Astrocyte of the spinal cord (primary cell): ENCODE data around the gene LDLRAD4.

Experiments used
- DNase-seq: peaks from one replicate; pipeline ENCODE4 v3.0.0; 2011; ENCODE audit warnings: low read depth, low spot score
- H3K4me3 ChIP-seq: 2 replicates; pipeline ENCODE4 v1.5.1; 2011; ENCODE audit warnings: low read depth, mild to moderate bottlenecking, low read length, moderate library complexity
- in situ Hi-C: cut with HindIII; loops from 2 replicates; pipeline ENCODE4 v1.10.0; 2017; ENCODE audit warnings: low sequenced_read_pairs
- TF ChIP-seq, protein P1 (sequence below): IDR thresholded peaks from 2 replicates; pipeline ENCODE4 v1.5.1; 2012; ENCODE audit warnings: low read depth, mild to moderate bottlenecking, low read length, inconsistent platforms

The LDLRAD4 gene

DNA sequence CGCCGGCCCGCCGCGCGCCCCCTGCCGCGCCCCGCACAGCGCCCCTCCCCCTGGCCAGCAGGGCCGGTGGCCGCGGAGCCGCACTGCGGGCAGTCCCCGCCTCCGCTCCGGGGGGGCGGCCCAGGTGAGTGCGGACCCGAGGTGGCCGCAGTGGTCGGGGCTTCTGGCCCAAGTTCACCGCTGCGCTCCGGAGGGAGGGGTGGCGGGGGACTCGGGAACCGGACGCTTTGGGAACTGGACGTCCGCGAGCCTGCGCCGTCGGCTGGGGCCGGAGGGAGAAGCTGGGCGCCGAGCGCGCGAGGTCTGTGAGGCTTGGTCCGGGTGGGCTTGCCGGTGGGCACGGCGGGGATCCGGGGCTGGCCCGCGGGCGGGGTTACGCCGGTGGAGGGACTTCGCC lies 591 bp upstream of the LDLRAD4 start:
- DNase-seq: no peak
- H3K4me3 ChIP-seq: peak overlapping the region; percentile 23
- TF ChIP-seq, protein P1, sequence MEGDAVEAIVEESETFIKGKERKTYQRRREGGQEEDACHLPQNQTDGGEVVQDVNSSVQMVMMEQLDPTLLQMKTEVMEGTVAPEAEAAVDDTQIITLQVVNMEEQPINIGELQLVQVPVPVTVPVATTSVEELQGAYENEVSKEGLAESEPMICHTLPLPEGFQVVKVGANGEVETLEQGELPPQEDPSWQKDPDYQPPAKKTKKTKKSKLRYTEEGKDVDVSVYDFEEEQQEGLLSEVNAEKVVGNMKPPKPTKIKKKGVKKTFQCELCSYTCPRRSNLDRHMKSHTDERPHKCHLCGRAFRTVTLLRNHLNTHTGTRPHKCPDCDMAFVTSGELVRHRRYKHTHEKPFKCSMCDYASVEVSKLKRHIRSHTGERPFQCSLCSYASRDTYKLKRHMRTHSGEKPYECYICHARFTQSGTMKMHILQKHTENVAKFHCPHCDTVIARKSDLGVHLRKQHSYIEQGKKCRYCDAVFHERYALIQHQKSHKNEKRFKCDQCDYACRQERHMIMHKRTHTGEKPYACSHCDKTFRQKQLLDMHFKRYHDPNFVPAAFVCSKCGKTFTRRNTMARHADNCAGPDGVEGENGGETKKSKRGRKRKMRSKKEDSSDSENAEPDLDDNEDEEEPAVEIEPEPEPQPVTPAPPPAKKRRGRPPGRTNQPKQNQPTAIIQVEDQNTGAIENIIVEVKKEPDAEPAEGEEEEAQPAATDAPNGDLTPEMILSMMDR: no peak
- in situ Hi-C loops: no loop called here

- TF ChIP-seq, protein P1: no peak
- no peak for DNase-seq
- in situ Hi-C loops: no loop called here
- no peak overlapping the region for H3K4me3 ChIP-seq
Observed at GRCh38 chr18:13218997-13219396, 437 bp downstream of the LDLRAD4 start.

GRCh38 chr18:13219593-13220159 lies 1.1 kb downstream of the LDLRAD4 start:
- no peak overlapping the region for H3K4me3 ChIP-seq
- in situ Hi-C loops: no loop called here
- DNase-seq: peak; percentile 4
- TF ChIP-seq, protein P1: no peak

- in situ Hi-C loops: no loop called here
- TF ChIP-seq, protein P1: no peak
- H3K4me3 ChIP-seq: no peak overlapping the region
- no peak for DNase-seq
Observed at GRCh38 chr18:13220361-13220991, 1.9 kb downstream of the LDLRAD4 start.

DNA sequence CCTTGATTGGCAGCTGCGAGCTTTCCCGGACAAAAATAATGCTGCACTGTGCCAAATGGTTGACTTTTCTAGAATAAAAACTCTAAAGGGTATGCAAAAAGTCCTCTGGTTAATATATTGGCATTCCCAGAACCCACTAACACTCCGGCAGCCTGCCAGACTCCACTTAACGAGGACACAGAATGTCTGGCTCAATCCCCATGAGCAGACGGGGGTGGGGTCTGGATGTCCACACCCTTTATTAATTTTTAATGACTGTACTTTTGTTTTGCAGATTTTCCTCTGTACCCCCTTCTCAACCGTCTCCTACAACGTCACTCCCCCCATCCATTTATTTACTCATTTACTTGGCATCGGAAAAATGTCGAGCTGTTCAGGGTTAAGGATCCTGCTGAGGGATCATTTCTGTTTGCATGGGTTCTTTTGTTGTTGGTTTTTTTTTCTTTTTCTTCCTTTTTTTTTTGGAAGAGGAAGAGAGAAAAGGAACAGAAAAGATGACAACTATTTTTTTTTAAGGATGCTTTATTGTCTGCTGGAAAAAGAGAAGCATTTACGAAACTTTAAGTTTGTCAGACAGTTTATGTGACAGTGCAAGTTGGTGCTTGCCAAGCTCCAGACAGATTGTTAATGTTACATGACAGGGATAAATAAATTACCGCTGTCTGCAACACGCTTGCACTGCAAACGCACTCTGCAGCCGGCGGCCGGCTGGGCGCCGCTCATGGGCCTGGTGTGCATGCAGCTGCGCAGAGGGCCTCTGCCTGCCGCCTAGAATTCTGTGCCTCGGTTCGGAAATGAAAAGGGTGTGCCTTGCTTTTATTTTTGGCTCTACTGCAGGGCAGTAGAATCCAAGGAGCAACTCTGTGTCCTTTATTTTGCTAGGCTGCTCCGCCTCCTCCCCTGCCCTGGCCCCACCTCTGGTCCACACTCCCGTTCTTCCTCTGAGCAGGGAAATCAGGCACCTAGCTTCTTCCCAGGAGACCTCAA lies 3.6 kb downstream of the LDLRAD4 start:
- TF ChIP-seq, protein P1: no peak
- DNase-seq: peak; percentile 38

DNA sequence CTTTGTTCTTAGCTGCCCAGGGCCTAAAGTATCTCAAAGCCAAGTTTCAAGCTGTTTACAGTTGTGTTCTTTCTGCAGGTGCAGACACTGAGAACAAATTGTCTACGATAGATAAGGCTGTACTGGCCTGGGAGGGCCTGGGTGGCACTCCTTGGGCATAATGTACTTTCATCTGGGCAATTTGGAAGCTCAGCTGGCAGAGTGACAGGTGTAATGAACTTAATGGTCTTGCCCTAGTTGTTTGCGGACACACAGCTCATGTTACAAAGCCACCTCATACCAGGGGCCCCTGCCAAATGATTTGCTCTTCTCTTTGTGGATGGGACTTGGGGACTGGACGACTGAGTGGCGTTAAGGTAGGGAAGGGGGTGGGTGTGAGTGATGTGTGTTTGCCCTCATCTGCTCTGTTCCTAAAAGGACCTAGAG lies 4.3 kb downstream of the LDLRAD4 start:
- TF ChIP-seq, protein P1: no peak
- H3K4me3 ChIP-seq: no peak overlapping the region
- in situ Hi-C loops: no loop called here
- no peak for DNase-seq

More for the DNA sequence above, 3.6 kb downstream of the LDLRAD4 start:
- in situ Hi-C loops: no loop called here
- no peak overlapping the region for H3K4me3 ChIP-seq
